Measurements from ENCODE around the gene STK17A.

STK17A gene

DNA sequence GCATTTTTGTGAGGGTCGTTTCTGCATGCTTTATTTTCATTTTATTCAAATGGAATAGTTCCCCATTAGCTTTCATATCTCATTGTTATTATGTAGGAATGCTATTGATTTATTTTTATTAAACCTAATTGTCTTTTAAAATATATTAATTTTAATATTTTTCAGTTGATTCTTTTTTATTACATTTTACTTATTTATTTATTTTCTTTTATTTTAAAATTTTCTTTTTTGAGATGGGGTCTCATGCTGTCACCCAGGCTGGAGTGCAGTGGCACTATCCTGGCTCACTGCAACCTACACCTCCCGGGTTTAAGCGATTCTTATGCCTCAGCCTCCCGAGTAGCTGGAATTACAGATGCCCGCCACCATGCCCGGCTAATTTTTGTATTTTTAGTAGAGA, 7.4 kb upstream of the STK17A start:
- Histone ChIP-seq H3K9me3 (ENCODE audit: control insufficient read depth, insufficient read depth, low read depth, low read length) (no peaks in the 10 kb centered on the region), H3K36me3 (ENCODE audit: control insufficient read depth in 2 of 2, insufficient read depth in 1 of 2, low read length in 2 of 2) (no peaks in the 10 kb centered on the region), H3K27ac (ENCODE audit: extremely low read depth, low read depth, low read length) (no peak overlapping the region), H3K4me3 (ENCODE audit: low read depth, low read length) (no peak overlapping the region), H3K4me1 (ENCODE audit: control insufficient read depth, insufficient read depth, low read length) (no peaks in the 10 kb centered on the region)
- CTCF ChIA-PET = interaction anchor here (0.7 to 1.9 kb wide), 3 partner anchors 124 to 263 kb away, joined by 3 to 5 read pairs (median 4); no protein-coding TSS in a partner anchor
- POLR2A ChIA-PET = no interaction called here
- TF ChIP-seq ZNF658 (tag by site-specific recombination; IDR thresholded peaks at IDR 0.05) (no peak), ZNF416 (tag by site-specific recombination; IDR thresholded peaks at IDR 0.05) (no peak)
- TF ChIP-seq, protein P1, sequence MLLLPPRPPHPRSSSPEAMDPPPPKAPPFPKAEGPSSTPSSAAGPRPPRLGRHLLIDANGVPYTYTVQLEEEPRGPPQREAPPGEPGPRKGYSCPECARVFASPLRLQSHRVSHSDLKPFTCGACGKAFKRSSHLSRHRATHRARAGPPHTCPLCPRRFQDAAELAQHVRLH (tag by site-specific recombination; IDR thresholded peaks at IDR 0.05) = no peak

DNA sequence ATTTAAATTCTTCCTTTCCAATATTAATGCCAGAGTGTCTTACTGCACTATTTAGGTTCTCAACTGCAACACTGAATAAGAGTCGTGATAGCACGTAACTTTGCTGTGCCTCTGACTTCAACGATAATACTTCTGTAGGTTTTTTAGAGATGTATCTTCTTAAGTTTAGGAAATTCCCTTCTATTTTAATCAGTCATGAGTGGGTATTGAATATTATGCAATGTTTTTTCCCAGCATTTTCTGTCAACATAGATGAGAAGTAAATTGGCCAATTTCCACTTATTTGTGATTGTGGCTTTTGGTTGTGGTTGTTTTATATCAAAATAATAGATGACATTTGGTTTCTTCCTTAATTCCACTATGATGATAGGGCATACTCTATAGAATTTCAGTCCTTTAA, 6.7 kb upstream of the STK17A start:
- H3K4me3 ChIP-seq (ENCODE audit: low read depth, low read length) = no peak overlapping the region
- H3K27ac ChIP-seq (ENCODE audit: extremely low read depth, low read depth, low read length) = no peak overlapping the region
- ChIA-PET CTCF (interaction anchor here (1.6 kb wide), 1 partner anchor 145 kb away, joined by 3 read pairs; no protein-coding TSS in a partner anchor), POLR2A (no interaction called here)
- no peaks in the 10 kb centered on the region for H3K9me3 ChIP-seq (ENCODE audit: control insufficient read depth, insufficient read depth, low read depth, low read length)
- TF ChIP-seq ZNF335 (tag by site-specific recombination; conservative IDR thresholded peaks at IDR 0.05) (no peak), ZNF664 (tag by site-specific recombination; IDR thresholded peaks at IDR 0.05) (no peak)
- H3K4me1 ChIP-seq (ENCODE audit: control insufficient read depth, insufficient read depth, low read length) = no peaks in the 10 kb centered on the region
- no peaks in the 10 kb centered on the region for H3K36me3 ChIP-seq (ENCODE audit: control insufficient read depth in 2 of 2, insufficient read depth in 1 of 2, low read length in 2 of 2)

DNA sequence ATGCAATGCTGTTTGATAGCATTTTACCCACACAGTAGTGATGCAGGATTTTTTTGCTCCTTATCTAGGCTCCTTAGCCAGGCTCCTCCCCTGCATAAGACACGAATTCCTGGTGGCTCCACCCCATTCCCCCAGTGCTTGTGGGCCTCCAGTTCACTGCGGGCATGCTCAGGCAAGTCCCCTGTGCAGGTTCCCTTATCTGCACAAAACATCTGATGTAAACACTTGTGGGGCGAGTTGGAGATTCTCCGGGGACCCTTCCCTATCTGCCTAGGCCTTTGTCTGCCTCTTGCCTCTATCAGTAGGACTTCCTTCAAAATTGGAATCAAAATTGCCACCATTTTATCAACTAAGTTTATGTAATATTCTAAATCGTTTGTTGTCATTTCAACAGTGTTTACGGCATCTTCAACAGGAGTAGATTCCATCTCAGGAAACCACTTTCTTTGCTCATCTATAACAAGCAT, 5.4 kb upstream of the STK17A start:
- ChIA-PET POLR2A (no interaction called here), CTCF (interaction anchor here (0.7 to 1.5 kb wide), 2 partner anchors 123 to 1890 kb away, joined by 3 to 6 read pairs; no protein-coding TSS in a partner anchor)
- TF ChIP-seq ZNF114 (tag by site-specific recombination; IDR thresholded peaks at IDR 0.05) (no peak), ZNF670 (tag by site-specific recombination; IDR thresholded peaks at IDR 0.05; ENCODE audit: low read depth) (no peak), ZNF776 (tag by site-specific recombination; IDR thresholded peaks at IDR 0.05; ENCODE audit: borderline replicate concordance) (no peak), OSR2 (tag by site-specific recombination; IDR thresholded peaks at IDR 0.05) (no peak), ZNF23 (tag by site-specific recombination; IDR thresholded peaks at IDR 0.05; ENCODE audit: borderline replicate concordance) (no peak), GLI2 (tag by site-specific recombination; IDR thresholded peaks at IDR 0.05; ENCODE audit: borderline replicate concordance, low read depth) (no peak), ZNF549 (tag by site-specific recombination; IDR thresholded peaks at IDR 0.05) (no peak), RBAK (tag by site-specific recombination; IDR thresholded peaks at IDR 0.05) (no peak), MEIS1 (CRISPR knock-in tag; IDR thresholded peaks at IDR 0.05; ENCODE audit: borderline replicate concordance) (no peak), GLI4 (tag by site-specific recombination; IDR thresholded peaks at IDR 0.05) (no peak), SCRT2 (tag by site-specific recombination; IDR thresholded peaks at IDR 0.05) (peak; percentile 93), ZNF274 (IDR thresholded peaks at IDR 0.05; ENCODE audit: low read length) (no peak), ZNF274 (tag by site-specific recombination; IDR thresholded peaks at IDR 0.05; ENCODE audit: borderline replicate concordance) (no peak), TRIM28 (IDR thresholded peaks at IDR 0.05; ENCODE audit: borderline replicate concordance, low read length) (no peak), ZNF629 (tag by site-specific recombination; IDR thresholded peaks at IDR 0.05) (no peak)
- TF ChIP-seq, protein P2, sequence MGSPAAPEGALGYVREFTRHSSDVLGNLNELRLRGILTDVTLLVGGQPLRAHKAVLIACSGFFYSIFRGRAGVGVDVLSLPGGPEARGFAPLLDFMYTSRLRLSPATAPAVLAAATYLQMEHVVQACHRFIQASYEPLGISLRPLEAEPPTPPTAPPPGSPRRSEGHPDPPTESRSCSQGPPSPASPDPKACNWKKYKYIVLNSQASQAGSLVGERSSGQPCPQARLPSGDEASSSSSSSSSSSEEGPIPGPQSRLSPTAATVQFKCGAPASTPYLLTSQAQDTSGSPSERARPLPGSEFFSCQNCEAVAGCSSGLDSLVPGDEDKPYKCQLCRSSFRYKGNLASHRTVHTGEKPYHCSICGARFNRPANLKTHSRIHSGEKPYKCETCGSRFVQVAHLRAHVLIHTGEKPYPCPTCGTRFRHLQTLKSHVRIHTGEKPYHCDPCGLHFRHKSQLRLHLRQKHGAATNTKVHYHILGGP (tag by site-specific recombination; IDR thresholded peaks at IDR 0.05) = no peak
- TF ChIP-seq, protein P3, sequence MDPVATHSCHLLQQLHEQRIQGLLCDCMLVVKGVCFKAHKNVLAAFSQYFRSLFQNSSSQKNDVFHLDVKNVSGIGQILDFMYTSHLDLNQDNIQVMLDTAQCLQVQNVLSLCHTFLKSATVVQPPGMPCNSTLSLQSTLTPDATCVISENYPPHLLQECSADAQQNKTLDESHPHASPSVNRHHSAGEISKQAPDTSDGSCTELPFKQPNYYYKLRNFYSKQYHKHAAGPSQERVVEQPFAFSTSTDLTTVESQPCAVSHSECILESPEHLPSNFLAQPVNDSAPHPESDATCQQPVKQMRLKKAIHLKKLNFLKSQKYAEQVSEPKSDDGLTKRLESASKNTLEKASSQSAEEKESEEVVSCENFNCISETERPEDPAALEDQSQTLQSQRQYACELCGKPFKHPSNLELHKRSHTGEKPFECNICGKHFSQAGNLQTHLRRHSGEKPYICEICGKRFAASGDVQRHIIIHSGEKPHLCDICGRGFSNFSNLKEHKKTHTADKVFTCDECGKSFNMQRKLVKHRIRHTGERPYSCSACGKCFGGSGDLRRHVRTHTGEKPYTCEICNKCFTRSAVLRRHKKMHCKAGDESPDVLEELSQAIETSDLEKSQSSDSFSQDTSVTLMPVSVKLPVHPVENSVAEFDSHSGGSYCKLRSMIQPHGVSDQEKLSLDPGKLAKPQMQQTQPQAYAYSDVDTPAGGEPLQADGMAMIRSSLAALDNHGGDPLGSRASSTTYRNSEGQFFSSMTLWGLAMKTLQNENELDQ (tag by site-specific recombination; IDR thresholded peaks at IDR 0.05; ENCODE audit: low read depth) = no peak
- TF ChIP-seq, protein P4, sequence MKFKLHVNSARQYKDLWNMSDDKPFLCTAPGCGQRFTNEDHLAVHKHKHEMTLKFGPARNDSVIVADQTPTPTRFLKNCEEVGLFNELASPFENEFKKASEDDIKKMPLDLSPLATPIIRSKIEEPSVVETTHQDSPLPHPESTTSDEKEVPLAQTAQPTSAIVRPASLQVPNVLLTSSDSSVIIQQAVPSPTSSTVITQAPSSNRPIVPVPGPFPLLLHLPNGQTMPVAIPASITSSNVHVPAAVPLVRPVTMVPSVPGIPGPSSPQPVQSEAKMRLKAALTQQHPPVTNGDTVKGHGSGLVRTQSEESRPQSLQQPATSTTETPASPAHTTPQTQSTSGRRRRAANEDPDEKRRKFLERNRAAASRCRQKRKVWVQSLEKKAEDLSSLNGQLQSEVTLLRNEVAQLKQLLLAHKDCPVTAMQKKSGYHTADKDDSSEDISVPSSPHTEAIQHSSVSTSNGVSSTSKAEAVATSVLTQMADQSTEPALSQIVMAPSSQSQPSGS (tag by site-specific recombination; IDR thresholded peaks at IDR 0.05; ENCODE audit: low read depth) = no peak
- TF ChIP-seq, protein P5, sequence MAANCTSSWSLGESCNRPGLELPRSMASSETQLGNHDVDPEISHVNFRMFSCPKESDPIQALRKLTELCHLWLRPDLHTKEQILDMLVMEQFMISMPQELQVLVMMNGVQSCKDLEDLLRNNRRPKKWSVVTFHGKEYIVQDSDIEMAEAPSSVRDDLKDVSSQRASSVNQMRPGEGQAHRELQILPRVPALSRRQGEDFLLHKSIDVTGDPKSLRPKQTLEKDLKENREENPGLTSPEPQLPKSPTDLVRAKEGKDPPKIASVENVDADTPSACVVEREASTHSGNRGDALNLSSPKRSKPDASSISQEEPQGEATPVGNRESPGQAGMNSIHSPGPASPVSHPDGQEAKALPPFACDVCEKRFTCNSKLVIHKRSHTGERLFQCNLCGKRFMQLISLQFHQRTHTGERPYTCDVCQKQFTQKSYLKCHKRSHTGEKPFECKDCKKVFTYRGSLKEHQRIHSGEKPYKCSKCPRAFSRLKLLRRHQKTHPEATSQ (tag by site-specific recombination; IDR thresholded peaks at IDR 0.05) = no peak
- TF ChIP-seq, protein P1 (tag by site-specific recombination; IDR thresholded peaks at IDR 0.05) = no peak

More for the DNA sequence above, 5.4 kb upstream of the STK17A start:
- Histone ChIP-seq H3K9me3 (ENCODE audit: control insufficient read depth, insufficient read depth, low read depth, low read length) (no peaks in the 10 kb centered on the region), H3K36me3 (ENCODE audit: control insufficient read depth in 2 of 2, insufficient read depth in 1 of 2, low read length in 2 of 2) (no peaks in the 10 kb centered on the region), H3K27ac (ENCODE audit: extremely low read depth, low read depth, low read length) (peak overlapping the region; percentile 17; the same call in 1 of the 2 replicates), H3K4me3 (ENCODE audit: low read depth, low read length) (no peak overlapping the region), H3K4me1 (ENCODE audit: control insufficient read depth, insufficient read depth, low read length) (no peaks in the 10 kb centered on the region)
